GM18858 (cell line): ENCODE results near the gene CYGB.
"Not testable (repeated sequence)": the region's sequence is repeated elsewhere in the genome, so short reads cannot be mapped to it uniquely, and the experiment has no call there.

Experiments used
- ATAC-seq: cut with Tn5 transposase; IDR thresholded peaks from one replicate; pipeline ENCODE4 v1.9.1; 2021; ENCODE audit not compliant: unreplicated experiment

The CYGB gene

GRCh38 chr17:76567634-76568432 lies 30.3 kb upstream of the CYGB start:
- no peak for ATAC-seq

GRCh38 chr17:76566988-76567431 lies 29.5 kb upstream of the CYGB start:
- no peak for ATAC-seq

- ATAC-seq, result no peak
Measured at GRCh38 chr17:76566613-76566943, 29.1 kb upstream of the CYGB start.

GRCh38 chr17:76565728-76566612 lies 28.5 kb upstream of the CYGB start:
- ATAC-seq, result no peak

GRCh38 chr17:76564991-76565727 lies 27.6 kb upstream of the CYGB start:
- not testable (repeated sequence) for ATAC-seq

GRCh38 chr17:76563359-76563758 lies 25.9 kb upstream of the CYGB start:
- ATAC-seq, result not testable (repeated sequence)

GRCh38 chr17:76562734-76563148 lies 25.2 kb upstream of the CYGB start:
- ATAC-seq, result no peak

GRCh38 chr17:76561799-76562268 lies 24.3 kb upstream of the CYGB start:
- no peak for ATAC-seq

GRCh38 chr17:76561332-76561731 lies 23.8 kb upstream of the CYGB start:
- ATAC-seq, result no peak

- no peak for ATAC-seq
Measured at GRCh38 chr17:76560877-76561221, 23.3 kb upstream of the CYGB start.

GRCh38 chr17:76560036-76560876 lies 22.7 kb upstream of the CYGB start:
- no peak for ATAC-seq

- ATAC-seq, result not testable (repeated sequence)
Measured at GRCh38 chr17:76559460-76559859, 22.0 kb upstream of the CYGB start.

GRCh38 chr17:76558198-76559095 lies 20.9 kb upstream of the CYGB start:
- ATAC-seq, result peak; percentile 19

- peak; percentile 54 for ATAC-seq
Measured at GRCh38 chr17:76557368-76558197, 20.1 kb upstream of the CYGB start.

- ATAC-seq, result no peak
Measured at GRCh38 chr17:76556765-76557367, 19.4 kb upstream of the CYGB start.

GRCh38 chr17:76554131-76554530 lies 16.6 kb upstream of the CYGB start:
- no peak for ATAC-seq

- ATAC-seq, result no peak
Measured at GRCh38 chr17:76553178-76553908, 15.8 kb upstream of the CYGB start.
